K562 (cell line): ENCODE data around the gene KNG1. TPM values are rescaled to one million over a fixed set of nuclear protein-coding genes. Genes with fewer than 3 reads are reported as not detected.

Source experiments
- ARNT ChIP-seq, 2 experiments: fragments of 450-650 bp; IDR thresholded peaks; 2 replicates each; pipeline ENCODE4 v1.6.1; 2016; ENCODE audit warnings: mild to moderate bottlenecking in 1 of 2
- BDP1 ChIP-seq: IDR thresholded peaks from 3 replicates; pipeline ENCODE4 v1.6.1; 2011; ENCODE audit not compliant: insufficient read length, insufficient read depth
- CC2D1A ChIP-seq: fragments of 450-650 bp; IDR thresholded peaks from 2 replicates; pipeline ENCODE4 v1.6.1; 2017; ENCODE audit warnings: mild to moderate bottlenecking
- CTCFL ChIP-seq: IDR thresholded peaks from 2 replicates; pipeline ENCODE4 v1.6.1; 2011; ENCODE audit warnings: borderline replicate concordance, low read depth, mild to moderate bottlenecking, moderate library complexity, low read length; ENCODE audit not compliant: insufficient read depth, poor library complexity, severe bottlenecking
- E2F3 ChIP-seq: fragments of 250-450 bp; sonication (Bioruptor Pico); IDR thresholded peaks from 2 replicates; pipeline ENCODE4 v1.4.0; 2020; ENCODE audit warnings: mild to moderate bottlenecking
- EHMT2 ChIP-seq: fragments of 450-650 bp; IDR thresholded peaks from 2 replicates; pipeline ENCODE4 v1.6.1; 2018; ENCODE audit warnings: antibody characterized with exemption
- GABPB1 ChIP-seq: sonication (generic); formaldehyde crosslinking; IDR thresholded peaks from 2 replicates; pipeline ENCODE4 v1.8.0; 2022; ENCODE audit warnings: mild to moderate bottlenecking, missing genetic modification reagents
- GATA2 ChIP-seq: sonication (generic); formaldehyde crosslinking; IDR thresholded peaks from 2 replicates; pipeline ENCODE4 v1.4.0; 2020; ENCODE audit warnings: mild to moderate bottlenecking, missing genetic modification reagents
- HNRNPL ChIP-seq: fragments of 200-400 bp; formaldehyde crosslinking; IDR thresholded peaks from 2 replicates; pipeline ENCODE4 v1.6.1; 2017; ENCODE audit warnings: low read depth, mild to moderate bottlenecking, low read length
- PTTG1 ChIP-seq: fragments of 450-650 bp; IDR thresholded peaks from 2 replicates; pipeline ENCODE4 v1.6.1; 2016; ENCODE audit warnings: low read depth, mild to moderate bottlenecking, missing genetic modification characterization, missing compliant biosample characterization
- STAT5A ChIP-seq: IDR thresholded peaks from 2 replicates; pipeline ENCODE4 v1.6.1; 2012; ENCODE audit warnings: low read length, inconsistent platforms, borderline replicate concordance
- TCF15 ChIP-seq: fragments of 250-450 bp; sonication (Bioruptor Pico); IDR thresholded peaks from 2 replicates; pipeline ENCODE4 v1.8.0; 2022; ENCODE audit warnings: moderate library complexity, mild to moderate bottlenecking, inconsistent platforms
- TRIM28 ChIP-seq: fragments of 450-650 bp; IDR thresholded peaks from 2 replicates; pipeline ENCODE4 v1.6.1; 2017
- ZNF316 ChIP-seq: fragments of 450-650 bp; IDR thresholded peaks from 2 replicates; pipeline ENCODE4 v1.6.1; 2016
- ZNF518B ChIP-seq: fragments of 250-450 bp; sonication (Bioruptor Pico); IDR thresholded peaks from 2 replicates; pipeline ENCODE4 v1.5.0; 2021; ENCODE audit warnings: mild to moderate bottlenecking, moderate library complexity
- ZNF584 ChIP-seq: fragments of 200-800 bp; sonication (Bioruptor generic); IDR thresholded peaks from 2 replicates; pipeline ENCODE4 v1.6.1; 2016; ENCODE audit warnings: low read depth, mild to moderate bottlenecking, missing genetic modification characterization, missing compliant biosample characterization
- polyA plus RNA-seq, 8 experiments: library from polyadenylated mRNA; depleted of rRNA in 4 of 8; stranded (reverse) in 5 of 8; unstranded in 3 of 8; fragments of >200 nt; fragmentation: Nextera tagmentation in 2 of 8; fragmentation: Illumina TruSeq in 1 of 8; extraction: Ambion mirVana in 2 of 8; extraction: Trizol in 1 of 8; gene quantifications; 2 replicates each; pipeline versions ENCODE4 v1.2.1 to v1.2.3, GENCODE V29; 2011 to 2014; ENCODE audit warnings: inconsistent platforms in 1 of 8, missing spikeins in 1 of 8
- total RNA-seq, 7 experiments: library from RNA; depleted of rRNA in 6 of 7; stranded (reverse); fragments of >200 nt in 6 of 7; fragmentation: Illumina TruSeq in 2 of 7; extraction: Trizol in 2 of 7; gene quantifications; 2 replicates each; pipeline versions ENCODE4 v1.2.1 to v1.2.3, GENCODE V29; 2011 to 2021; ENCODE audit warnings: low replicate concordance in 1 of 7
- TF ChIP-seq, protein P1 (sequence below): sonication (generic); formaldehyde crosslinking; IDR thresholded peaks from 2 replicates; pipeline ENCODE4 v1.8.0; 2023; ENCODE audit warnings: mild to moderate bottlenecking, missing genetic modification reagents
- TF ChIP-seq, protein P2 (sequence below): fragments of 250-450 bp; sonication (Bioruptor Pico); IDR thresholded peaks from 2 replicates; pipeline ENCODE4 v1.5.0; 2021

Gene KNG1
- total and polyA plus RNA-seq, 9 of the 15 experiments (the other 6 are each of a cell fraction or from before 2014, with no cell fraction given): 0.09 TPM; not detected in 8

GRCh38 chr3:186783731-186784515, 66.8 kb downstream of the KNG1 start (continued):
- TF ChIP-seq, protein P1, sequence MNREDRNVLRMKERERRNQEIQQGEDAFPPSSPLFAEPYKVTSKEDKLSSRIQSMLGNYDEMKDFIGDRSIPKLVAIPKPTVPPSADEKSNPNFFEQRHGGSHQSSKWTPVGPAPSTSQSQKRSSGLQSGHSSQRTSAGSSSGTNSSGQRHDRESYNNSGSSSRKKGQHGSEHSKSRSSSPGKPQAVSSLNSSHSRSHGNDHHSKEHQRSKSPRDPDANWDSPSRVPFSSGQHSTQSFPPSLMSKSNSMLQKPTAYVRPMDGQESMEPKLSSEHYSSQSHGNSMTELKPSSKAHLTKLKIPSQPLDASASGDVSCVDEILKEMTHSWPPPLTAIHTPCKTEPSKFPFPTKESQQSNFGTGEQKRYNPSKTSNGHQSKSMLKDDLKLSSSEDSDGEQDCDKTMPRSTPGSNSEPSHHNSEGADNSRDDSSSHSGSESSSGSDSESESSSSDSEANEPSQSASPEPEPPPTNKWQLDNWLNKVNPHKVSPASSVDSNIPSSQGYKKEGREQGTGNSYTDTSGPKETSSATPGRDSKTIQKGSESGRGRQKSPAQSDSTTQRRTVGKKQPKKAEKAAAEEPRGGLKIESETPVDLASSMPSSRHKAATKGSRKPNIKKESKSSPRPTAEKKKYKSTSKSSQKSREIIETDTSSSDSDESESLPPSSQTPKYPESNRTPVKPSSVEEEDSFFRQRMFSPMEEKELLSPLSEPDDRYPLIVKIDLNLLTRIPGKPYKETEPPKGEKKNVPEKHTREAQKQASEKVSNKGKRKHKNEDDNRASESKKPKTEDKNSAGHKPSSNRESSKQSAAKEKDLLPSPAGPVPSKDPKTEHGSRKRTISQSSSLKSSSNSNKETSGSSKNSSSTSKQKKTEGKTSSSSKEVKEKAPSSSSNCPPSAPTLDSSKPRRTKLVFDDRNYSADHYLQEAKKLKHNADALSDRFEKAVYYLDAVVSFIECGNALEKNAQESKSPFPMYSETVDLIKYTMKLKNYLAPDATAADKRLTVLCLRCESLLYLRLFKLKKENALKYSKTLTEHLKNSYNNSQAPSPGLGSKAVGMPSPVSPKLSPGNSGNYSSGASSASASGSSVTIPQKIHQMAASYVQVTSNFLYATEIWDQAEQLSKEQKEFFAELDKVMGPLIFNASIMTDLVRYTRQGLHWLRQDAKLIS (CRISPR knock-in tag): peak; percentile 97; the same call in 1 of the 2 replicates
- TF ChIP-seq ZNF518B (CRISPR knock-in tag) (no peak), ARNT (IDR thresholded peaks at IDR 0.05) (no peak), TCF15 (CRISPR knock-in tag) (no peak), STAT5A (no peak), HNRNPL (peak; percentile 86), CC2D1A (no peak), GATA2 (CRISPR knock-in tag) (no peak; the same call in 1 of the 2 replicates), BDP1 (no peak), PTTG1 (no peak), EHMT2 (no peak), TRIM28 (no peak), GABPB1 (CRISPR knock-in tag) (peak; percentile 62; the same call in 1 of the 2 replicates), ZNF316 (no peak), E2F3 (CRISPR knock-in tag) (no peak), CTCFL (no peak), ZNF584 (CRISPR knock-in tag) (no peak)
- TF ChIP-seq, protein P2, sequence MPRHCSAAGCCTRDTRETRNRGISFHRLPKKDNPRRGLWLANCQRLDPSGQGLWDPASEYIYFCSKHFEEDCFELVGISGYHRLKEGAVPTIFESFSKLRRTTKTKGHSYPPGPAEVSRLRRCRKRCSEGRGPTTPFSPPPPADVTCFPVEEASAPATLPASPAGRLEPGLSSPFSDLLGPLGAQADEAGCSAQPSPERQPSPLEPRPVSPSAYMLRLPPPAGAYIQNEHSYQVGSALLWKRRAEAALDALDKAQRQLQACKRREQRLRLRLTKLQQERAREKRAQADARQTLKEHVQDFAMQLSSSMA (CRISPR knock-in tag): peak; percentile 24; the same call in 1 of the 2 replicates
